Upper lobe of left lung (tissue), 6 donors: ENCODE results near the gene ARL4D. TPM values are rescaled to one million over a fixed set of nuclear protein-coding genes. Genes with fewer than 3 reads are reported as not detected.
A peak's percentile ranks its signal among the peaks of the same experiment; 100 is the strongest.

Experiments used
- ATAC-seq, 2 donors: fragments of 200-7000 bp; cut with Tn5 transposase; one replicate each; pipeline ENCODE4 v1.9.1; 2022; ENCODE audit warnings: mild to moderate bottlenecking in 2 of 2, moderate library complexity in 2 of 2; ENCODE audit not compliant: low FRiP score in 2 of 2
- DNase-seq, 2 donors: peaks; one replicate each; pipeline ENCODE4 v3.0.0-alpha.2; 2019 to 2020
- H3K27ac ChIP-seq, 4 donors: fragments of 200-600 bp; sonication (generic); one replicate each; pipeline ENCODE4 v1.5.1; 2016 to 2019
- H3K27me3 ChIP-seq, 4 donors: fragments of 200-600 bp; sonication (generic); one replicate each; pipeline ENCODE4 v1.5.1; 2017 to 2019
- H3K36me3 ChIP-seq, 4 donors: fragments of 200-600 bp; sonication (generic); one replicate each; pipeline ENCODE4 v1.5.1; 2016 to 2019
- H3K4me1 ChIP-seq, 4 donors: fragments of 200-600 bp; sonication (generic); one replicate each; pipeline ENCODE4 v1.5.1; 2018 to 2019
- H3K4me3 ChIP-seq, 4 donors: fragments of 200-600 bp; sonication (generic); one replicate each; pipeline ENCODE4 v1.5.1; 2017 to 2019; ENCODE audit warnings: mild to moderate bottlenecking in 2 of 4, moderate library complexity in 1 of 4
- H3K9me3 ChIP-seq, 4 donors: fragments of 200-600 bp; sonication (generic); one replicate each; pipeline ENCODE4 v1.5.1; 2018 to 2019
- CTCF ChIP-seq, 6 experiments: fragments of 450-650 bp in 4 of 6; fragments of 200-600 bp in 2 of 6; sonication (generic) in 2 of 6; IDR thresholded peaks; one replicate each; pipeline ENCODE4 v1.5.1; 2016 to 2019; ENCODE audit warnings: antibody characterized with exemption in 6 of 6
- EP300 ChIP-seq, 4 donors: sonication (generic); formaldehyde crosslinking; IDR thresholded peaks; one replicate each; pipeline ENCODE4 v1.5.1; 2017; ENCODE audit warnings: antibody characterized with exemption in 4 of 4, control low read depth in 2 of 4
- POLR2A ChIP-seq, 4 donors: fragments of 450-650 bp; IDR thresholded peaks; one replicate each; pipeline ENCODE4 v1.5.1; 2016 to 2017; ENCODE audit warnings: antibody characterized with exemption in 4 of 4, mild to moderate bottlenecking in 2 of 4
- POLR2AphosphoS5 ChIP-seq, 2 donors: sonication (generic); formaldehyde crosslinking; IDR thresholded peaks; one replicate each; pipeline ENCODE4 v1.5.1; 2017; ENCODE audit warnings: antibody characterized with exemption in 2 of 2
- WGBS, 2 donors: methylation state at CpG; one replicate each; pipeline ENCODE4 v1.1.5; 2017 to 2018; 5-methylcytosine and 5-hydroxymethylcytosine counted together
- small RNA-seq, 4 donors: library from RNA; depleted of rRNA; stranded (forward); fragments of <200 nt; gene quantifications; one replicate each; pipeline ENCODE3, GENCODE V24; 2016
- total RNA-seq, 6 donors: library from RNA; depleted of rRNA in 4 of 6; stranded (reverse); fragments of >200 nt in 4 of 6; gene quantifications; one replicate each; pipeline versions ENCODE4 v1.1.0 to v1.2.1, GENCODE V29; 2016 to 2021
- donor health status: DM: no; HTN: no; CAD: no; lungs with moderate emphysema.
- donor health status: DM: no; HTN: yes; CAD: no; lungs with severe emphysema.

The ARL4D gene
- total RNA-seq, 6 donors from 2014 or later = 6.5 to 24.2 (median 9.4) TPM

GRCh38 chr17:43449470-43450248, 50.9 kb downstream of the ARL4D start:
- no peak overlapping the region for H3K4me3 ChIP-seq
- TF ChIP-seq EP300 (IDR thresholded peaks at IDR 0.05) (no peak), POLR2AphosphoS5 (IDR thresholded peaks at IDR 0.05) (no peak), POLR2A (IDR thresholded peaks at IDR 0.05) (no peak), CTCF (IDR thresholded peaks at IDR 0.05) (no peak)
- 46 to 68% methylated on average over 8 of the region's 8 CpGs for WGBS, 2 donors
- no peaks in the 10 kb centered on the region for H3K36me3 ChIP-seq
- peak in 1 of 2 donors; percentile 50 for DNase-seq
- H3K27ac ChIP-seq = peak overlapping the region; percentile 53 to 69 (median 57)
- H3K9me3 ChIP-seq = no peaks in the 10 kb centered on the region
- ATAC-seq = peak in 1 of 2 donors; percentile 74
- no peaks in the 10 kb centered on the region for H3K27me3 ChIP-seq
- peaks cover 2 to 16% (median 10%) of the 10 kb centered on the region in 4 donors for H3K4me1 ChIP-seq

Small RNA genes within 50 kb of the gene (small RNA-seq; reads per million reads assigned to genes)
- gene RNU6-1137P (0 reads per million in 4 donors), gene RNU6-406P (0 reads per million in 4 donors), gene RNU6-470P (0 reads per million in 4 donors)

Other genes starting within 250 kb of the ARL4D start
- 10 to 100 TPM; 52.4 to 95.5 (median 76.5) TPM for gene NBR1, start 227.8 kb upstream of the ARL4D start, total RNA-seq
- 10 to 100 TPM in 4 of 6 donors, 1 to 10 TPM in 2; 5.8 to 68.1 (median 16.9) TPM for gene TMEM106A, start 187.1 kb upstream of the ARL4D start, total RNA-seq
- gene CCDC200, start 170.4 kb upstream of the ARL4D start, total RNA-seq = 1 to 10 TPM in 1 of 6 donors, not detected in 5; 8.4 TPM
- gene RNU2-1, start 165.0 kb upstream of the ARL4D start, total RNA-seq = 1,000 to 10,000 TPM in 2 of 6 donors, not detected in 4; 5,003 to 8,653 TPM
- gene DHX8, start 85.0 kb downstream of the ARL4D start, total RNA-seq = 10 to 100 TPM; 23.1 to 54.0 (median 41.3) TPM
- 1 to 10 TPM; 2.8 to 5.2 (median 3.4) TPM for gene ETV4, start 147.3 kb downstream of the ARL4D start, total RNA-seq